Nephron progenitor cell (in vitro differentiated cells): ENCODE results near the gene CACNG3.
A peak's percentile ranks its signal among the peaks of the same experiment; 100 is the strongest.
"Not testable (repeated sequence)": the region's sequence is repeated elsewhere in the genome, so short reads cannot be mapped to it uniquely, and the experiment has no call there.

Source experiments
- DNase-seq: peaks from one replicate; pipeline ENCODE4 v3.0.0; 2021
- H3K27ac Mint-ChIP-seq: 2 replicates; pipeline ENCODE4 v1.8.0; 2021; ENCODE audit warnings: mild to moderate bottlenecking, moderate library complexity, mixed read lengths
- H3K27me3 Mint-ChIP-seq: 2 replicates; pipeline ENCODE4 v1.8.0; 2021; ENCODE audit warnings: mild to moderate bottlenecking, low read depth, mixed read lengths; ENCODE audit not compliant: poor library complexity
- H3K36me3 Mint-ChIP-seq: 2 replicates; pipeline ENCODE4 v1.8.0; 2021; ENCODE audit warnings: low read depth, mixed read lengths
- H3K4me1 Mint-ChIP-seq: 2 replicates; pipeline ENCODE4 v1.8.0; 2021; ENCODE audit warnings: mixed read lengths
- H3K4me3 Mint-ChIP-seq: 2 replicates; pipeline ENCODE4 v1.8.0; 2021; ENCODE audit warnings: mild to moderate bottlenecking, moderate library complexity, mixed read lengths
- H3K9me3 Mint-ChIP-seq: 2 replicates; pipeline ENCODE4 v1.8.0; 2021; ENCODE audit warnings: mild to moderate bottlenecking, moderate library complexity, mixed read lengths
- TF ChIP-seq, protein P1 (sequence below): fragments of 200-600 bp; sonication (generic); IDR thresholded peaks from 2 replicates; pipeline ENCODE4 v1.5.0; 2021; ENCODE audit warnings: antibody characterized with exemption

CACNG3 gene

DNA sequence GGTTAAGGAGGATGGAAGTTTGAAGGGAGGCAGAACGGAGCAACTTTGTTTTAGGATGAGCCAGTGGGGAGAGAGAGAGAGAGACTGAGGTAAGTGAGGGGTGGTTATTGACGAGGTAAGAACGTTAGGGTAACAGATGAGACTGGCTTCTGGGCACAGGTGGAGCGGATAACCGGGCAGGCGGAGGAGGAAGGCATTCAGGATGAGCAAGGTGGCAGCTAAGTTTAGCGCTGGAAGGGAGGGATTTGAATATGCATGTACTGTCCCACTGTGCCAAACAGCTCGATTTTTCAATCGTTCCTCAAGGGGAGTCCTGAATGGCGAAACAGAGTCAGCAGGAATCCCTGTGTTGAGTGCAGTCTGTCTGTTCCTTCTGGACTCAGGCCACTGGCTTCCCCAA is 35.8 kb downstream of the CACNG3 start:
- H3K4me1 Mint-ChIP-seq: no peaks in the 10 kb centered on the region
- TF ChIP-seq, protein P1, sequence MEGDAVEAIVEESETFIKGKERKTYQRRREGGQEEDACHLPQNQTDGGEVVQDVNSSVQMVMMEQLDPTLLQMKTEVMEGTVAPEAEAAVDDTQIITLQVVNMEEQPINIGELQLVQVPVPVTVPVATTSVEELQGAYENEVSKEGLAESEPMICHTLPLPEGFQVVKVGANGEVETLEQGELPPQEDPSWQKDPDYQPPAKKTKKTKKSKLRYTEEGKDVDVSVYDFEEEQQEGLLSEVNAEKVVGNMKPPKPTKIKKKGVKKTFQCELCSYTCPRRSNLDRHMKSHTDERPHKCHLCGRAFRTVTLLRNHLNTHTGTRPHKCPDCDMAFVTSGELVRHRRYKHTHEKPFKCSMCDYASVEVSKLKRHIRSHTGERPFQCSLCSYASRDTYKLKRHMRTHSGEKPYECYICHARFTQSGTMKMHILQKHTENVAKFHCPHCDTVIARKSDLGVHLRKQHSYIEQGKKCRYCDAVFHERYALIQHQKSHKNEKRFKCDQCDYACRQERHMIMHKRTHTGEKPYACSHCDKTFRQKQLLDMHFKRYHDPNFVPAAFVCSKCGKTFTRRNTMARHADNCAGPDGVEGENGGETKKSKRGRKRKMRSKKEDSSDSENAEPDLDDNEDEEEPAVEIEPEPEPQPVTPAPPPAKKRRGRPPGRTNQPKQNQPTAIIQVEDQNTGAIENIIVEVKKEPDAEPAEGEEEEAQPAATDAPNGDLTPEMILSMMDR: no peak
- no peaks in the 10 kb centered on the region for H3K36me3 Mint-ChIP-seq
- peak overlapping the region; percentile 73 for H3K27ac Mint-ChIP-seq
- H3K9me3 Mint-ChIP-seq: no peaks in the 10 kb centered on the region
- peaks cover 28% of the 10 kb centered on the region for H3K27me3 Mint-ChIP-seq
- DNase-seq: no peak
- H3K4me3 Mint-ChIP-seq: no peak overlapping the region

- TF ChIP-seq, protein P1: no peak
- Mint-ChIP-seq H3K4me1 (no peaks in the 10 kb centered on the region), H3K9me3 (no peaks in the 10 kb centered on the region), H3K36me3 (no peaks in the 10 kb centered on the region), H3K27me3 (peaks cover 28% of the 10 kb centered on the region), H3K27ac (no peak overlapping the region), H3K4me3 (no peak overlapping the region)
- DNase-seq: no peak
These were observed 38.0 kb downstream of the CACNG3 start for GRCh38 chr16:24294131-24294530.

GRCh38 chr16:24297375-24297774 is 41.2 kb downstream of the CACNG3 start:
- TF ChIP-seq, protein P1: no peak
- no peaks in the 10 kb centered on the region for H3K36me3 Mint-ChIP-seq
- no peak overlapping the region for H3K4me3 Mint-ChIP-seq
- H3K27me3 Mint-ChIP-seq: peaks cover 13% of the 10 kb centered on the region
- peaks cover 8% of the 10 kb centered on the region for H3K9me3 Mint-ChIP-seq
- no peak for DNase-seq
- no peaks in the 10 kb centered on the region for H3K4me1 Mint-ChIP-seq
- no peak overlapping the region for H3K27ac Mint-ChIP-seq

DNA sequence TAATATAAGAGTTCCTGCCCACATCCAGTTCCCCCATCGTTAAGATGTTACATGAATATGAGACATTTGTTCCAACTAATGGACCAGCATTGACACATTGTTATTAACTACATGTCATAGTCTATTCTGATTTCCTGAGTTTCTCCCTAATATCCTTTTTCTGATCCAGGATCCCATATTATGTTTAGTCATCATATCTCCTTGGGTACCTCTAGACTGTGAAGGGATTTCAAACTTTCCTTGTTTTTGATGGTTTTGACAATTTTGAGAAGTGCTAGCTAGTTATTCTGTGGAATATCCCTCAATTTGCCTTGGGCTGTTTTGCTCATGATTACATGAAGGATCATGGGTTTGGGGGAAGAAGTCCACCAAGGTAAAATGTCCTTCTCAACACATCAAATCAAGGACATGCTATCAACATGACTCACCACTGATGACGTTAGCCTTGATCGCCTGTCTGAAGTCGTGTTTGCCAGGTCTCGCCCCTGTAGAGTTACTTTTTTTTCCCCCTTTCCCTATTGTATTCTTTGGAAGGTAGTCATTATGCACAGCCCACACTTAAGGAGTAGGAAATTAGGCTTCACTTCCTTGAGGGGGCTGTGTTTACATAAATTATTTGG is 42.5 kb downstream of the CACNG3 start:
- Mint-ChIP-seq H3K4me3 (no peak overlapping the region), H3K27ac (no peak overlapping the region), H3K9me3 (peaks cover 8% of the 10 kb centered on the region), H3K36me3 (no peaks in the 10 kb centered on the region), H3K27me3 (peaks cover 6% of the 10 kb centered on the region), H3K4me1 (no peaks in the 10 kb centered on the region)
- no peak for DNase-seq
- TF ChIP-seq, protein P1: no peak

DNA sequence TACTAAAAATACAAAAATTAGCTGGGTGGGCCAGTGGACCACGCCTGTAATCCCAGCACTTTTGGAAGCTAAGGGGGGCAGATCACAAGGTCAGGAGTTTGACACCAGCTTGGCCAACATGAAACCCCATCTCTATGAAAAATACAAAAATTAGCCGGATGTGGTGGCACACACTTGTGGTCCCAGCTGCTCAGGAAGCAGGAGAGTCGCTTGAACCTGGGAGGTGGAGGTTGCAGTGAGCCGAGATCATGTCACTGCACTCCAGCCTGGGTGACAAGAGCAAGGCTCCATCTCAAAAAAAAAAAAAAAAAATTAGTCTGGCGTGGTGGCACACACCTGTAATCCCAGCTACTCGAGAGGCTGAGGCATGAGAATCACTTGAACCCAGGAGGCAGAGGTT is 44.6 kb downstream of the CACNG3 start:
- H3K27ac Mint-ChIP-seq, H3K9me3 Mint-ChIP-seq, H3K4me3 Mint-ChIP-seq, H3K36me3 Mint-ChIP-seq, H3K27me3 Mint-ChIP-seq, H3K4me1 Mint-ChIP-seq, DNase-seq: not testable (repeated sequence)

- Mint-ChIP-seq H3K4me3 (no peak overlapping the region), H3K4me1 (no peaks in the 10 kb centered on the region), H3K27me3 (peaks cover 9% of the 10 kb centered on the region), H3K9me3 (peaks cover 8% of the 10 kb centered on the region), H3K27ac (no peak overlapping the region), H3K36me3 (no peaks in the 10 kb centered on the region)
- no peak for DNase-seq
- TF ChIP-seq, protein P1: no peak
These were observed 46.5 kb downstream of the CACNG3 start for GRCh38 chr16:24302636-24303035.
